SKM-1 (cell line): Measurements from ENCODE around the gene EIF1.
"Not testable (repeated sequence)": the region's sequence is repeated elsewhere in the genome, so short reads cannot be mapped to it uniquely, and the experiment has no call there.

Experiments
- DNase-seq: peaks from one replicate; lab custom pipeline; 2025; ENCODE audit not compliant: unreplicated experiment; lab: John Stamatoyannopoulos, UW

The EIF1 gene

GRCh38 chr17:41655611-41656111, 33.0 kb upstream of the EIF1 start:
- no peak for DNase-seq

- no peak for DNase-seq
Measured at GRCh38 chr17:41656249-41657023, 32.2 kb upstream of the EIF1 start.

GRCh38 chr17:41657176-41657754, 31.4 kb upstream of the EIF1 start:
- no peak for DNase-seq

GRCh38 chr17:41657936-41658335, 30.7 kb upstream of the EIF1 start:
- DNase-seq, result no peak

GRCh38 chr17:41658846-41659245, 29.8 kb upstream of the EIF1 start:
- no peak for DNase-seq

GRCh38 chr17:41659427-41660212, 29.1 kb upstream of the EIF1 start:
- no peak for DNase-seq

- no peak for DNase-seq
Measured at GRCh38 chr17:41660221-41660711, 28.4 kb upstream of the EIF1 start.

GRCh38 chr17:41663451-41664171, 25.1 kb upstream of the EIF1 start:
- no peak for DNase-seq

GRCh38 chr17:41664172-41664457, 24.6 kb upstream of the EIF1 start:
- DNase-seq, result no peak

- DNase-seq, result no peak
Measured at GRCh38 chr17:41664587-41665565, 23.8 kb upstream of the EIF1 start.

GRCh38 chr17:41665566-41666236, 23.0 kb upstream of the EIF1 start:
- DNase-seq, result peak; percentile 58

GRCh38 chr17:41666237-41666641, 22.4 kb upstream of the EIF1 start:
- DNase-seq, result no peak

- peak; percentile 54 for DNase-seq
Measured at GRCh38 chr17:41666708-41667279, 21.9 kb upstream of the EIF1 start.

- no peak for DNase-seq
Measured at GRCh38 chr17:41667280-41668041, 21.2 kb upstream of the EIF1 start.

- DNase-seq, result no peak
Measured at GRCh38 chr17:41672153-41672552, 16.5 kb upstream of the EIF1 start.

- not testable (repeated sequence) for DNase-seq
Measured at GRCh38 chr17:41675157-41676057, 13.3 kb upstream of the EIF1 start.

- DNase-seq, result no peak
Measured at GRCh38 chr17:41676058-41676419, 12.6 kb upstream of the EIF1 start.
